Kidney tubule cell (primary cell): ENCODE data around the gene CD7.

Experiments
- DNase-seq: peaks from one replicate; pipeline ENCODE4 v3.0.0-alpha.2; 2018; ENCODE audit warnings: low spot score

Gene CD7

GRCh38 chr17:82314727-82315605 lies 2.4 kb downstream of the CD7 start:
- DNase-seq, result no peak

GRCh38 chr17:82314012-82314726 lies 3.2 kb downstream of the CD7 start:
- DNase-seq, result no peak

- DNase-seq, result no peak
These were observed 4.0 kb downstream of the CD7 start for GRCh38 chr17:82313195-82314011.

GRCh38 chr17:82311971-82312370 lies 5.4 kb downstream of the CD7 start:
- DNase-seq, result no peak

- no peak for DNase-seq
These were observed 6.5 kb downstream of the CD7 start for GRCh38 chr17:82310877-82311276.

- DNase-seq, result no peak
These were observed 7.5 kb downstream of the CD7 start for GRCh38 chr17:82309656-82310570.

- no peak for DNase-seq
These were observed 11.6 kb downstream of the CD7 start for GRCh38 chr17:82305727-82306300.

- DNase-seq, result no peak
These were observed 12.3 kb downstream of the CD7 start for GRCh38 chr17:82304826-82305726.

- no peak for DNase-seq
These were observed 13.2 kb downstream of the CD7 start for GRCh38 chr17:82303944-82304808.

GRCh38 chr17:82302991-82303943 lies 14.1 kb downstream of the CD7 start:
- no peak for DNase-seq

GRCh38 chr17:82302568-82302963 lies 14.8 kb downstream of the CD7 start:
- no peak for DNase-seq

GRCh38 chr17:82301916-82302567 lies 15.4 kb downstream of the CD7 start:
- no peak for DNase-seq

- DNase-seq, result no peak
These were observed 16.0 kb downstream of the CD7 start for GRCh38 chr17:82301300-82301915.

GRCh38 chr17:82300707-82301270 lies 16.6 kb downstream of the CD7 start:
- DNase-seq, result peak; percentile 63

- DNase-seq, result no peak
These were observed 17.2 kb downstream of the CD7 start for GRCh38 chr17:82300228-82300627.

GRCh38 chr17:82299452-82299851 lies 18.0 kb downstream of the CD7 start:
- no peak for DNase-seq
